ENCODE results near the gene IQUB. TPM values are rescaled to one million over a fixed set of nuclear protein-coding genes. Genes with fewer than 3 reads are reported as not detected.
"Not testable (repeated sequence)": the region's sequence is repeated elsewhere in the genome, so short reads cannot be mapped to it uniquely, and the experiment has no call there.

The IQUB gene
- total and polyA plus RNA-seq, 10 donors = 0.05 to 1.0 (median 0.35) TPM

GRCh38 chr7:123485187-123485586, 49.2 kb downstream of the IQUB start:
- Histone ChIP-seq H3K27me3 (replicated peaks in 1 of 7) (no peaks in the 10 kb centered on the region), H3K27ac (no peak overlapping the region), H3K9me3 (peaks cover 0 to 4% (median 0%) of the 10 kb centered on the region in 8 donors), H3K36me3 (no peaks in the 10 kb centered on the region), H3K4me1 (no peaks in the 10 kb centered on the region), H3K4me3 (no peak overlapping the region)
- no peak for DNase-seq
- intact Hi-C loops (cut with DNase I; ENCODE audit: low total_unique reads) = no loop called here
- WGBS, 5 donors = 84 to 92% (median 92%) methylated on average over 1 of the region's 1 CpG
- TF ChIP-seq POLR2A (IDR thresholded peaks at IDR 0.05) (no peak), CTCF (IDR thresholded peaks at IDR 0.05 in 8 of 11, conservative IDR thresholded peaks at IDR 0.05 in 3 of 11) (no peak), POLR2AphosphoS5 (IDR thresholded peaks at IDR 0.05) (no peak)

- Histone ChIP-seq H3K27ac (no peak overlapping the region), H3K27me3 (replicated peaks in 1 of 7) (no peaks in the 10 kb centered on the region), H3K4me3 (no peak overlapping the region), H3K36me3 (no peaks in the 10 kb centered on the region), H3K9me3 (no peaks in the 10 kb centered on the region), H3K4me1 (no peaks in the 10 kb centered on the region)
- TF ChIP-seq POLR2A (IDR thresholded peaks at IDR 0.05) (no peak), POLR2AphosphoS5 (IDR thresholded peaks at IDR 0.05) (no peak), CTCF (IDR thresholded peaks at IDR 0.05 in 8 of 11, conservative IDR thresholded peaks at IDR 0.05 in 3 of 11) (no peak)
- 94 to 97% (median 96%) methylated on average over 2 of the region's 2 CpGs for WGBS, 5 donors
- no peak for DNase-seq
- intact Hi-C loops (cut with DNase I; ENCODE audit: low total_unique reads) = no loop called here
These were observed 50.2 kb downstream of the IQUB start for GRCh38 chr7:123484199-123484598.

DNA sequence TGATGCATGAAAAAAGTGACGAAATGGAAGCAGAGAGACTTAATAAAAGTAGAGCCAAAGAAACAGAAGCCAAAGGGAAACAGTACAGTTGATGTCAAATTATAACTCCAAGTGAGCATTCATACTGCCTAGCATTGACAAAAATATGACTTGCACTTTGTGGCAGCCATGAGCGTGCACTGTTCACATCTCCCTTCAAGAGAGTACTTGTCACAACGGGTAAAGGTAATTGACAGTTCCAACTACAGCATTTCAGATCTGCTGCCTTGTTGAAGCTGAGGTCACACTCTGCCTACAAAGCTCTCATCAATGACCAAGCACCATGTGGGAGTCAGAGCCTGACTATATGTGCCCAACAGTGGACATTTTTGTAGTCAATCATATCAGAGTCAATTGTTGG, 54.3 kb downstream of the IQUB start:
- intact Hi-C loops (cut with DNase I; ENCODE audit: low total_unique reads) = no loop called here
- DNase-seq = no peak
- WGBS, 5 donors = 75 to 88% (median 86%) methylated on average over 3 of the region's 3 CpGs
- no peaks in the 10 kb centered on the region for H3K4me1 ChIP-seq
- H3K9me3 ChIP-seq = peaks cover 0 to 10% (median 0%) of the 10 kb centered on the region in 8 donors
- no peaks in the 10 kb centered on the region for H3K36me3 ChIP-seq
- H3K27me3 ChIP-seq (replicated peaks in 1 of 7) = no peaks in the 10 kb centered on the region
- TF ChIP-seq CTCF (IDR thresholded peaks at IDR 0.05 in 8 of 11, conservative IDR thresholded peaks at IDR 0.05 in 3 of 11) (no peak), POLR2AphosphoS5 (IDR thresholded peaks at IDR 0.05) (no peak), POLR2A (IDR thresholded peaks at IDR 0.05) (no peak)
- H3K4me3 ChIP-seq = no peak overlapping the region
- no peak overlapping the region for H3K27ac ChIP-seq

- not testable (repeated sequence) for DNase-seq
These were observed 56.3 kb downstream of the IQUB start for GRCh38 chr7:123478056-123478455.

More at GRCh38 chr7:123478056-123478455, 56.3 kb downstream of the IQUB start:
- H3K27me3 ChIP-seq (replicated peaks in 1 of 7); H3K36me3 ChIP-seq; intact Hi-C loops (cut with DNase I; ENCODE audit: low total_unique reads); H3K27ac ChIP-seq; H3K4me3 ChIP-seq; H3K4me1 ChIP-seq: not testable (repeated sequence)
- 91 to 100% (median 97%) methylated on average over 1 of the region's 1 CpG for WGBS, 5 donors
- peaks cover 0 to 10% (median 0%) of the 10 kb centered on the region in 8 donors for H3K9me3 ChIP-seq

Measured in spleen (tissue), 11 donors.